ENCODE results near the gene ARGLU1. TPM values are rescaled to one million over a fixed set of nuclear protein-coding genes. Genes with fewer than 3 reads are reported as not detected.

Gene ARGLU1
- total RNA-seq, 2 experiments from 2014 or later, result 112 to 113 TPM

- peaks cover 6% of the 10 kb centered on the region for H3K27me3 Mint-ChIP-seq
- H3K4me1 Mint-ChIP-seq, result peaks cover 6% of the 10 kb centered on the region
- H3K9me3 Mint-ChIP-seq, result no peaks in the 10 kb centered on the region
- POLR2A ChIA-PET, result no interaction called here
- H3K4me3 Mint-ChIP-seq, result no peak overlapping the region
- H3K27ac Mint-ChIP-seq, result no peak overlapping the region
- CTCF ChIA-PET, result no interaction called here
- H3K36me3 Mint-ChIP-seq (ENCODE audit: low read depth), result no peaks in the 10 kb centered on the region
- no peak for DNase-seq
Measured at GRCh38 chr13:106597749-106598395, 29.9 kb upstream of the ARGLU1 start.

DNA sequence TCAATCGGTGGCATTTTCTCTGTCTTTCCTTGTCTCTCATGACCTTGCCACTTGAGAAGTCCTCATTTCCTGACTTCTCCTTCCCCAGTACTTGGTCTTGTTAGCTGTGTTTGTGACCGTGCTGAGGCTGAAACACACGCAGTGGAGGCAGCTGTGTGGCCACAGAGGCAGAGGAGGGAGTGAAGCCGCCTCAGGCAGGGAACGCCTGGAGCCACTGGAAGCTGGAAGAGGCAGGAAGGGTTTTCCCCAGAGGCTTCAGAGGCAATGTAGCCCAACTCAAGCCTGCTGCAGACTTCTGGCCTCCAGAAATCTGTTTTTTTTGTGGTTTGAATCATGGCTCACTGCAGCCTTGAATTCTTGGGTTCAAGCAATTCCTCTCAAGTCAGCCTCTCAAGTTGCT is 29.2 kb upstream of the ARGLU1 start:
- CTCF ChIA-PET, result no interaction called here
- POLR2A ChIA-PET, result no interaction called here
- Mint-ChIP-seq H3K36me3 (ENCODE audit: low read depth) (no peaks in the 10 kb centered on the region), H3K27me3 (peaks cover 8% of the 10 kb centered on the region), H3K27ac (no peak overlapping the region), H3K4me3 (no peak overlapping the region), H3K4me1 (peaks cover 6% of the 10 kb centered on the region), H3K9me3 (no peaks in the 10 kb centered on the region)
- DNase-seq, result no peak

- Mint-ChIP-seq H3K36me3 (ENCODE audit: low read depth) (no peaks in the 10 kb centered on the region), H3K4me1 (peaks cover 5% of the 10 kb centered on the region), H3K27me3 (peaks cover 9% of the 10 kb centered on the region), H3K27ac (no peak overlapping the region), H3K9me3 (no peaks in the 10 kb centered on the region), H3K4me3 (no peak overlapping the region)
- ChIA-PET POLR2A (no interaction called here), CTCF (no interaction called here)
- DNase-seq, result no peak
Measured at GRCh38 chr13:106596275-106596937, 28.5 kb upstream of the ARGLU1 start.

DNA sequence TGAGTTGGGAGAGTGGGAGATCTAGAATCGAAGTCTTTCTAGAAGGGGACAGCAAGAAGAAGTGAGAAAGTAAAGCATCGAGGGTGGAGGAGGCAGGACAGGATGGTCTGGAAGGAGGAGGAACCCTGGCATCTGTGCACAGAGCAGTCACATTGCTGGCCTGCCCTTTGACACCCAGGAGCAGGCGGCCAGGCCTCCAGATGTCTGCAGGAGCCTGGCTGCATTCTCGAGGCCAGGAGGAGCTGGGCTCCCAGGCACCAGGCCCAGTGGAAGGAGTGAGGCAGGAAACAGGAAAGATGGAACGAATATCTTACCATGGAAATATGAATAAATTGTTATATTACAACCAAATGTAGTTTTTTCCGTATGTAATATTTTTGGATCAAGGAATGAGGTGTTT is 27.7 kb upstream of the ARGLU1 start:
- Mint-ChIP-seq H3K27me3 (peaks cover 9% of the 10 kb centered on the region), H3K9me3 (no peaks in the 10 kb centered on the region), H3K36me3 (ENCODE audit: low read depth) (no peaks in the 10 kb centered on the region), H3K4me3 (no peak overlapping the region), H3K27ac (no peak overlapping the region), H3K4me1 (peaks cover 5% of the 10 kb centered on the region)
- ChIA-PET POLR2A (no interaction called here), CTCF (interaction anchor here (1.2 to 1.5 kb wide), 2 partner anchors 24 to 59 kb away, joined by 3 read pairs; no protein-coding TSS in a partner anchor)
- no peak for DNase-seq

DNA sequence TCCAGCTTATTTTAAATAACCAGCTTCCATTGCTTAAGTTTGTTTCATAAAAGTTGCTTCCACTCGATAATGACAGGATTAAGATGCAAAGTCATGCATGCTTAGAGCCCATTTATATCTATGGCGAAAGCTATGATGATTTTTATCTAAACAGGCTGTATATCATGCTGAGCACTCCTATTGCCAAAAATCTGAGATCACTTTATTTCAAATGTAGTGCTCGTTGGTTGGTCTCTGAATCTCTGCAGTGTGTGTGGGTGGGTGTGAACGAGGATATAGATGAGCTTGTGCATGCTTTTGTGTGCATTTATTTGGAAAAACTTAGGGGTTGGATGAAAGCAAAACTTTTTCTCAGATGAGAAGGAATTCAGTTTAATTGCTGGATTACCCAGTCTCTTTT is 27.0 kb upstream of the ARGLU1 start:
- Mint-ChIP-seq H3K27ac (no peak overlapping the region), H3K36me3 (ENCODE audit: low read depth) (no peaks in the 10 kb centered on the region), H3K4me1 (peaks cover under 1% of the 10 kb centered on the region), H3K9me3 (no peaks in the 10 kb centered on the region), H3K4me3 (no peak overlapping the region), H3K27me3 (peaks cover 9% of the 10 kb centered on the region)
- no peak for DNase-seq
- POLR2A ChIA-PET, result no interaction called here
- CTCF ChIA-PET, result interaction anchor here (1.2 to 1.5 kb wide), 2 partner anchors 25 to 58 kb away, joined by 3 read pairs; no protein-coding TSS in a partner anchor

DNA sequence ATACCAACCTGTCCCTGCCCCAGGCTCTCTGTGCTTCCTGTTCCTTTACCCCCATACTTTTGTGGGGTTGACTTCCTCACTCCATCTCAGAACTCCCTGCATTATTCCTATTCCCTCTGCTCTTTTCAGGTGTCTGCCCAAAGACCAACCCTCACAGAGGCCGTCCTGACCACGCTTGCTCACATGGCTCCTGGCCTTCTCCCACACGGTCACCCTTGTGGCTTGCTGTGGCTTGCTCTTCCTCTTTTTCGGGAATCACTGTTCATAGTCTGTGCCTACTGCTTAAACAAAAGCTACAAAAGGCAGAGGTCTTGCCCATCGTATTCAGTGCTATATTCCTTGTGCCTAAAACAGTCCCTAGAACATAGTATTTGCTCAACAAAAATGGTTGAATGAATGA is 25.2 kb upstream of the ARGLU1 start:
- POLR2A ChIA-PET, result no interaction called here
- H3K9me3 Mint-ChIP-seq, result no peaks in the 10 kb centered on the region
- DNase-seq, result no peak
- H3K36me3 Mint-ChIP-seq (ENCODE audit: low read depth), result no peaks in the 10 kb centered on the region
- no peak overlapping the region for H3K4me3 Mint-ChIP-seq
- peaks cover 9% of the 10 kb centered on the region for H3K27me3 Mint-ChIP-seq
- CTCF ChIA-PET, result no interaction called here
- no peaks in the 10 kb centered on the region for H3K4me1 Mint-ChIP-seq
- no peak overlapping the region for H3K27ac Mint-ChIP-seq

DNA sequence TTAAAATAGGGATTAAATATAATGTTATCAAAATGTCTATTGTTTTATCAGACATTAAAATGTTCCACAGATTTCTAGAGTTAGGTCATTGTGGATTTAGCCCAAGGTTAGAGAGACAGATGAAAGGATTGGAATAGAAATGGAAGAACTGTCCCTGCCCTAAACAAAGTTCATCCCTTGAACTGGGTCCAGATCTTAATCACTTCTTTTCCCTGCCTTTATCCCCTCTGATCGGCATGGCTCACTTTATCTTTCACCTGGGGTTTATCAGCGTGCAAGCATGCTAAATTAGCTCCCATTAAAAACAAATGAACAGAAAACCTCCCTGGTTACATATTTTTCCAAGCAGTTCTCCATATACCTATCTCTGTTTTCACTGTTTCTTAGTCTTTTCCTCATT is 23.4 kb upstream of the ARGLU1 start:
- Mint-ChIP-seq H3K9me3 (peaks cover 6% of the 10 kb centered on the region), H3K4me3 (no peak overlapping the region), H3K27ac (no peak overlapping the region), H3K36me3 (ENCODE audit: low read depth) (peaks cover 4% of the 10 kb centered on the region), H3K4me1 (peaks cover 3% of the 10 kb centered on the region), H3K27me3 (peaks cover 9% of the 10 kb centered on the region)
- POLR2A ChIA-PET, result no interaction called here
- no peak for DNase-seq
- CTCF ChIA-PET, result no interaction called here

GRCh38 chr13:106589716-106590115 is 21.8 kb upstream of the ARGLU1 start:
- H3K4me1 Mint-ChIP-seq, result peaks cover 3% of the 10 kb centered on the region
- POLR2A ChIA-PET, result no interaction called here
- CTCF ChIA-PET, result no interaction called here
- H3K27ac Mint-ChIP-seq, result no peak overlapping the region
- peaks cover 20% of the 10 kb centered on the region for H3K9me3 Mint-ChIP-seq
- H3K27me3 Mint-ChIP-seq, result peaks cover 9% of the 10 kb centered on the region
- H3K36me3 Mint-ChIP-seq (ENCODE audit: low read depth), result peaks cover 8% of the 10 kb centered on the region
- H3K4me3 Mint-ChIP-seq, result no peak overlapping the region
- DNase-seq, result no peak

DNA sequence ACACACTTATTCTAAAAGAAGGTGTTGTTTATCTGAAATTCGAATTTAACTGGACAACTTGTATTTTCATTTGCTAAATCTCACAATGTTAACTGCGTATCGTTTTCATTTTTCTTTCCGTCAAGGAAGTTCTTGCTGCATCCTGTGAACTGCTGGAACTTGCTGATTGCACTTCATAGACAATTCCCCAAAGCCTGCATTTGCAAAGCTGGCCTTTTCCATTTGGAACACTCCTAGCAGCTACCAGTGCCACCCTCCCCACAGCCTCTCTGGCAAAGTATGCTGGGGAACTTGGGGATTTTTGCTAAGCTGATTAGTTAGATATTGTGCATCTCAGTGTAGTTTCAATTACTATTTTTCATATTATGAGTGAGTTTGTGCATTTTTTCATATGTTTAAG is 20.4 kb upstream of the ARGLU1 start:
- Mint-ChIP-seq H3K9me3 (peaks cover 23% of the 10 kb centered on the region), H3K27me3 (peaks cover 9% of the 10 kb centered on the region), H3K4me3 (no peak overlapping the region), H3K4me1 (peaks cover 3% of the 10 kb centered on the region), H3K27ac (no peak overlapping the region), H3K36me3 (ENCODE audit: low read depth) (peaks cover 8% of the 10 kb centered on the region)
- ChIA-PET POLR2A (interaction anchor here (0.7 to 1.9 kb wide), 2 partner anchors 12 to 21 kb away, joined by 3 to 5 read pairs; partner anchors contain the start of gene ARGLU1), CTCF (no interaction called here)
- DNase-seq, result no peak

- H3K9me3 Mint-ChIP-seq, result peaks cover 23% of the 10 kb centered on the region
- no peak for DNase-seq
- H3K36me3 Mint-ChIP-seq (ENCODE audit: low read depth), result peaks cover 8% of the 10 kb centered on the region
- peaks cover 3% of the 10 kb centered on the region for H3K4me1 Mint-ChIP-seq
- POLR2A ChIA-PET, result interaction anchor here (0.7 to 1.9 kb wide), 2 partner anchors 13 to 20 kb away, joined by 3 to 5 read pairs; partner anchors contain the start of gene ARGLU1
- H3K4me3 Mint-ChIP-seq, result no peak overlapping the region
- peaks cover 4% of the 10 kb centered on the region for H3K27me3 Mint-ChIP-seq
- CTCF ChIA-PET, result no interaction called here
- H3K27ac Mint-ChIP-seq, result no peak overlapping the region
Measured at GRCh38 chr13:106587787-106588186, 19.9 kb upstream of the ARGLU1 start.

- ChIA-PET POLR2A (interaction anchor here (1.7 kb wide), 1 partner anchor 19 kb away, joined by 6 read pairs; the partner anchor contains the start of gene ARGLU1), CTCF (no interaction called here)
- Mint-ChIP-seq H3K4me1 (peaks cover 3% of the 10 kb centered on the region), H3K36me3 (ENCODE audit: low read depth) (peaks cover 8% of the 10 kb centered on the region), H3K9me3 (peaks cover 23% of the 10 kb centered on the region), H3K27ac (no peak overlapping the region), H3K4me3 (no peak overlapping the region), H3K27me3 (peaks cover 2% of the 10 kb centered on the region)
- no peak for DNase-seq
Measured at GRCh38 chr13:106586648-106587166, 18.8 kb upstream of the ARGLU1 start.

- ChIA-PET POLR2A (no interaction called here), CTCF (no interaction called here)
- peaks cover 4% of the 10 kb centered on the region for H3K36me3 Mint-ChIP-seq (ENCODE audit: low read depth)
- H3K4me1 Mint-ChIP-seq, result no peaks in the 10 kb centered on the region
- DNase-seq, result no peak
- peaks cover 16% of the 10 kb centered on the region for H3K9me3 Mint-ChIP-seq
- H3K27me3 Mint-ChIP-seq, result peaks cover 4% of the 10 kb centered on the region
- H3K27ac Mint-ChIP-seq, result no peak overlapping the region
- no peak overlapping the region for H3K4me3 Mint-ChIP-seq
Measured at GRCh38 chr13:106581225-106581624, 13.3 kb upstream of the ARGLU1 start.

GRCh38 chr13:106575896-106576295 is 8.0 kb upstream of the ARGLU1 start:
- peaks cover 14% of the 10 kb centered on the region for H3K36me3 Mint-ChIP-seq (ENCODE audit: low read depth)
- peaks cover 9% of the 10 kb centered on the region for H3K9me3 Mint-ChIP-seq
- ChIA-PET POLR2A (no interaction called here), CTCF (no interaction called here)
- no peak for DNase-seq
- H3K4me1 Mint-ChIP-seq, result peaks cover 3% of the 10 kb centered on the region
- no peak overlapping the region for H3K4me3 Mint-ChIP-seq
- no peak overlapping the region for H3K27ac Mint-ChIP-seq
- no peaks in the 10 kb centered on the region for H3K27me3 Mint-ChIP-seq

DNA sequence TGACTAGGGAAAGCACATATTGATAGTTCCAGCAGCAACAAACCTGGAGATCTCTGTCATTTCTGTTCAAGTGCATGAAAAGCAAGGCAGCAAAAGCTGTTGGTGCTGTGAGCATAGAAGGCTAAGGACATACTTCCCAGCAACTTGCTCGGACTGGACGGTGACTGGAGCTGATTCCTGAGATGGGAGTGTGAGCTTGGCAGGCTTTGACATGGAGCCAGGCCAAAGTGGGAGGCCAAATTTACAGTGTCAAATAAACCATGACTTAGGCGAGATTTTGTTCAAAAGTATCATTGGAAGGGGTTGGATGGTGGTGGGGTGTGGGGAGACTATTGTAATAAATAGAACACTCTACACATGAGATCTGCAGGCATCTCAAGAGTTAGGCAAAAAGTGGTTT is 5.9 kb upstream of the ARGLU1 start:
- peaks cover 9% of the 10 kb centered on the region for H3K9me3 Mint-ChIP-seq
- ChIA-PET POLR2A (no interaction called here), CTCF (interaction anchor here (0.5 kb wide), 1 partner anchor 27 kb away, joined by 3 read pairs; no protein-coding TSS in a partner anchor)
- H3K4me3 Mint-ChIP-seq, result no peak overlapping the region
- no peak overlapping the region for H3K27ac Mint-ChIP-seq
- no peak for DNase-seq
- peaks cover 15% of the 10 kb centered on the region for H3K4me1 Mint-ChIP-seq
- H3K27me3 Mint-ChIP-seq, result no peaks in the 10 kb centered on the region
- H3K36me3 Mint-ChIP-seq (ENCODE audit: low read depth), result peaks cover 14% of the 10 kb centered on the region

All from activated CD4-positive, alpha-beta memory T cell treated with anti-CD3 and anti-CD28 coated beads, Interleukin-2, amount 10 ng/mL, durations not matched to agents 7 days and 5 days (primary cell).